Stimulated activated CD4-positive, alpha-beta T cell treated with anti-CD3 and anti-CD28 coated beads, Interleukin-2, amount 100 ng/mL, for 4 hours (primary cell): ENCODE results near the gene CREG2.

Experiments
- DNase-seq: peaks from one replicate; pipeline ENCODE4 v3.0.0-alpha.2; 2020; ENCODE audit warnings: low read depth

The CREG2 gene

DNA sequence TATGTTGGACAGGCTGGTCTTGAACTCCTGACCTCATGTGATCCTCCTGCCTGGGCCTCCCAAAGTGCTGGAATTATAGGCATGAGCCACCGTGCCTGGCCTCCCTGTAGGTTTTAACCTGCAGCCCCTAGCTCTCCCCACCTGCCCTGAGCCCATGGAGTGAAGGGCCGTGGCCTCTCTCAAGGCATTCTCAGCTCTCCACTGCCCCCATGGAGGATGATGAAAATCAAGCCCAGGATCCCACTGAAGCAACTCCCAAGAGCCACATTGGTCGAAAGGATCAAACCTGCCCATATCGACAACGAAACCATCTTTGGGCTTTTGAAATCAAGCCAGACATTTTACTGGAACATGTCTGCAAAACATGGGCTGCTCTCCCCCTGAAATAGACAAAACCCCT is 22.4 kb upstream of the CREG2 start:
- DNase-seq = no peak

GRCh38 chr2:101408925-101409324 is 21.6 kb upstream of the CREG2 start:
- DNase-seq = no peak

DNA sequence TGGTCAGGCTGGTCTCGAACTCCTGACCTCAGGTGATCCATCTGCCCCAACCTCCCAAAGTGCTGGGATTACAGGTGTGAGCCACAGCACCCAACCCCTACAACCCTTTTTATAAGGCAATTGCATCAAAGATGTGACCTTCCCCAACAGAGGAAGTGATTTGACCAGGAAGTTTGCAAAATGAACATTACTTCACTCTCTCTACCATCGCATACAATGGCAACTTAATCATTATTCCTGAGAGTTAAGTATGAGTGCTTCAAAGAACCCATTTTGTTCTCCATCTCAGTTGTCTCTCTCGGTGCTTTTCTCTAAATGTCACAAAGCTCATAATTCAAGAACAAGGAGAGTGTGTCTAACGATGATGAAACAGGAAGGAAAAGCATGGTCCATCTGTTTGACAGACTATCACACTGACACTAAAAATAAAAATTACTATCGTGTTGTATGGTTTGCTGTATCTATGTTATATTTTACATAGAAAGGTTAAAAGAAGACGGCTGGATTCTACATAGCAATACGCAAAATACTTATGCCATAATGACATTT is 18.1 kb upstream of the CREG2 start:
- DNase-seq = no peak

- DNase-seq = no peak
These were observed 16.4 kb upstream of the CREG2 start for GRCh38 chr2:101403745-101404144.

DNA sequence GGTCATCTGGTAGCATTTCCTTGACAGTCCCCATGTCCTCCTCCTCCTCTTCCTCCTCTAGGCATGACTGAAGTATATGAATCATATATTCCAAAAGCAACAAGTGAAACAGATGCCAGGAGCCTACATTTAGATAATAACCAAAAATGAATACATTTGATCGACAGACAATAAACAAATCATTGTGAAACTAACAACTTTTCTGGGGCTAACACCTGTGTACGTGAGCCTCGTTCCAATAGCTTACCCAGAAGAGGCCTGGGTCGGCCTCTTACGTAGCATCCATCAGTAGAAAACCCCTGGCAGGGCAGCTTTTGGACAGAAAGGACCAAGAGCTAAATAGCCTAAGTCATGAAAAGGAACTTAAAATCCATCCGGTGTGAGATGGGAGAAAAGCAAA is 15.3 kb upstream of the CREG2 start:
- DNase-seq = no peak

DNA sequence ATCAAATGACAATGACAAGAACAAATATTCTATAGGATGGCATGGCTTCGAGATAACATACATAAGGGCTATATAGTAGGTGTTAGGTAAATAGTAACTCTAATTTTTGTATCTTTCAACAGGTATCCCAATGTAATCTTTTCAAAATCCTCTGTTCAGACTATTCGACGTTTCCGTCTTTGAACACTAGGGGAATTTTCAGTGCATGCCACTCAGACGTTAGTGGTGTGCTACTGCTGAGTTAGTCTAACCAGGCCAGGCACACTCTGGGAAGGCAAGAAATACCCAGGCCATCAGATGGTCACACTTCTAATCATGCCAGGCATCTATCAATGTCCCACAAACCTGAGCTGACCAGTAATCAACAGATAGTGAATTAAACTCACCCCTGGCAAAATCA is 14.6 kb upstream of the CREG2 start:
- no peak for DNase-seq

GRCh38 chr2:101401326-101401665 is 14.0 kb upstream of the CREG2 start:
- DNase-seq = no peak

- DNase-seq = no peak
These were observed 13.4 kb upstream of the CREG2 start for GRCh38 chr2:101400506-101401325.

DNA sequence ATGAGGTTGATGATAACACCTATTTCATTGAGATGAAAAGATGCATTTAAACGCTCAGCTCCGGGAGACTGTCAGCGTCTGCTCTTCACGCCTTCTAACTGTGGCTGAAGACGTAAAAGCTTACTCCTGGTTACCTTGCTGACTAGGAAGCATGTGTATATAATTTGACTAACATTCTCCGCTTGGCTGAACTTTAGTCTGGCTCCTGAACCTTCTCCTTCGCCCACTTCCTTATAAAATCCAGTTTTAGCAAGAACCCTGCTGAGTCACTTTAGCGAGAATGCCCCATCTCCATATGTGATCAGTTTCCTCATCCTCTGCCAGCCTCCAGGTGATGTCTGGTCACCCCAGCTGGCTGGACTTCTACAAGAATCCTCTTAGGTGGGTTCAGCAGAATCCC is 12.7 kb upstream of the CREG2 start:
- DNase-seq = no peak

DNA sequence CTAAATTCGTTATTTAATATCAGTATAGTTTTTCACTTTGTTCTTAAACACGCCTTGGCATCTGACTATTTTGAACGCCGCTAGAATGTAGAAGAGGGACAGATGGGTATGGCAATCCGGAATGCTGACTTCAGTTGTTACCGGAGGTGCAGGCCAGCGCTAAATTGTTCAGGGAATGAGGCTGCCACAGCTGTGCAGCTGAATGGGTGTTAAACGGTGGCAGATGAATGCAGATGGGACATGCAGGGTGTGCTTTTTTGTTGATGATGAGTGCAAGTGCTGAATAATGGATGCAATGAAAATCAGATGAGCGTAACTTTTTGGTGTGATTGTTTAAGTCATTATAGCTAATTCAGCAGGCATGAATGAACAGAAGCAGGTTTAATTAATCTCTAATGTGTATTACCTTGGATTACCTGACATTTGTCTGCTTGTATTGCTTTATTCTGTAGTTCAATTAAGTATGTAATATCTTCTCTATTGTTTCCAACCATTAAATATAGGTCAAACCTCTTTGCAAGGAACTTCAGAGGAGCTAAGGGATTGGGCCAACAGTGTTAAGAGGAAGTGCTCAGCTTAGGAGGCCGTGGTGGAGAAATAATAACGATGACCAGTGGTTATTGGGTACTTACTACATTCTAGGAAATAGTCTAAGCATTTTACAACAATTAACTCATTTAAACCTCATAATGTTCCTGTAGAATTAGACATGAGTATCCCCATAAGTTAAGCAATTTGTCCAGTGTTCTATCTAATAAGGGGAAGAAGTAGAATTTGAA is 11.9 kb upstream of the CREG2 start:
- DNase-seq = no peak

DNA sequence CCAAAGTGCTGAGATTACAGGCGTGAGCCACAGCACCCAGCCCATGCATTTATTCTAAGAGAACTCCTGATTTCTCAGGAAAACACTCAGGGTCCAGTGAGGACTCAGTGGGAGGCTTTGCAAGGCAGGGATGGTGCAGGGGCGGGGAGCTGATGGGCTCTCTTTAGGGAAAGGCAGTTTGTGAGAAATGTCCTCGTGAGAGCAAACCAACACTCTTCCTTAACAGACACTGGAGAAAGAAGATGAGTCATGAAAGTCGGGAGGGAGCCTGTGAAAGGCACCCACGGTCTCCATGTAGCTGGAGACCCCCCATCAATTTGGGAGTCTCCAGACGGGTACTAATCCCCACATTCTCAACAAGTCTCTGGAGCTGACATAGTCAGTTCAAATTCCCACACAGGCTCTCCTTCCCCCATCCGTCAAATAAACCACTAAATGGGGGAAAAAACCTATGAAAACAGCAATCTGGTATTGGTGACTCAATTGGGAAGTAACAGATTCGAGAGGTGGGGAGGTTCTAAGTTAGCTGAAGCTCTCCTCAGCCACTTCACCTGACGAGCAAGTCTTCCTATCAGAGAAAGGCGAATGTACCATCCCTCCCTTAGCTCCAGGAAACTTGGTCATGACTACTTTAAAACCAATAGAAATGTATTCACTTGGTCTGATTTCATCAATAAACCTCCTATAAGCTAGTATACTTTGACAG is 11.0 kb upstream of the CREG2 start:
- no peak for DNase-seq

- no peak for DNase-seq
These were observed 9.0 kb upstream of the CREG2 start for GRCh38 chr2:101396316-101396717.

DNA sequence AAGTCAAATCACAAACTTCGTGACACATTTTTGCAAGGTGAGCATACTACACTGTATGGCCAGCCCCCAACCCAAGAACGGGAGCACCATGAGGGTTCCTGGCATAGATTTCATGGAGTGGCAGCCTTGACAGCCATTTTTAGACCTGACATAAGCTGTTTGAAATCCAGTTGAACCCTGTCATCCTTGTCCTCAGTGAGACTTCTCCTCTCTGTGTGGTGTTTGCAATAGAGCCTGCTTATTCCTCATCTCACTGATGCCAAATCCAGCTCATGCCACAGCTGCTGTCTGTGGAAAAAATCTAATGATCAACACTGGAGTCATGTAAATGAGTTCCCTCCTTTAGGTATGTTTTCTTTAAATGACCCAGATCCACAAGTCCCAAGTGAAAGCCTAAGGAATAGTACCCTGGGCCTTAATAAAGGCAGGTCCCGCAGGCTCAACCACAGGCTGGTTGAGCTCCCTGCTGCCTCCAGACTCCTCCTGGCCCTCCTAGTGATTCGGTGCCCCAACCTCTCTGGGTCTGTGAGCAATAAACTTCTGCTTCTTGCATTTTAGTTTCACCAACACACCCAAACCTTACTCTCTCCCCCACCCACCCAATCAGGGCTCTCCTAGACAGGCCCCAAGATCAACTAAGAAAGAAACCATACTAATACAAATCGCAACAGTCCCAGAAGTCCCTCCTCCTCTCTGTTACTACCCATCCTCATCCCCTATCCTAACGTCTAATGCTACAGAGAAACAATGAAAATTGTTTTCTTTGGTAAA is 8.4 kb upstream of the CREG2 start:
- DNase-seq = no peak

- DNase-seq = no peak
These were observed 929 bp upstream of the CREG2 start for GRCh38 chr2:101388232-101388631.

- DNase-seq = no peak
These were observed 628 bp downstream of the CREG2 start for GRCh38 chr2:101386599-101387150.

DNA sequence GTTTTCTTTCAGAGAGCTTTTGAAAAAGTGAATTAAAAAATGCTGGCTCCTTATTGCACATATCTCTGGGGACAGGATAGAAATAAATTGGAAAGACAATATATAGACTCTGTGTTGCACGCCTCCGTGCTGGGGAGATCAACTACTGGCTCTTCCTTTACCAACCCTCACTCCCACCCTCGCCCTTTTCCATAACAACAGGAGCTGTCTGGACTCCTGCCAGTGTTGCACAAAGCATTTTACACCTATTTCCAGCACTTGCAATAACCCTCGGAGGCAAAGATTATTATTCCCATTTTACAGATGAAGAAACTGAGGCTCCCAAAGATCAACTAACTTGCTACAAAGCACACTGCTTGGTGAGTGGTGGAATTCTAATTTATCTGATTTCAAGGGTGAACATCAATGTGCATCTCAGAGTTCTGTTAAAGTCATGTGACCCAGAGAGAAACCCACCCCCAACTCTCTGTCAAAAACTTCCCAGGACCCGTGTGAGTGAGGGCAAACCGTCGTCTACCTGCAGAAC is 4.2 kb downstream of the CREG2 start:
- DNase-seq = no peak

GRCh38 chr2:101382442-101382841 is 4.9 kb downstream of the CREG2 start:
- no peak for DNase-seq

- no peak for DNase-seq
These were observed 6.9 kb downstream of the CREG2 start for GRCh38 chr2:101380376-101380775.

- no peak for DNase-seq
These were observed 8.2 kb downstream of the CREG2 start for GRCh38 chr2:101379091-101379490.

- DNase-seq = no peak
These were observed 11.7 kb downstream of the CREG2 start for GRCh38 chr2:101375653-101376052.

DNA sequence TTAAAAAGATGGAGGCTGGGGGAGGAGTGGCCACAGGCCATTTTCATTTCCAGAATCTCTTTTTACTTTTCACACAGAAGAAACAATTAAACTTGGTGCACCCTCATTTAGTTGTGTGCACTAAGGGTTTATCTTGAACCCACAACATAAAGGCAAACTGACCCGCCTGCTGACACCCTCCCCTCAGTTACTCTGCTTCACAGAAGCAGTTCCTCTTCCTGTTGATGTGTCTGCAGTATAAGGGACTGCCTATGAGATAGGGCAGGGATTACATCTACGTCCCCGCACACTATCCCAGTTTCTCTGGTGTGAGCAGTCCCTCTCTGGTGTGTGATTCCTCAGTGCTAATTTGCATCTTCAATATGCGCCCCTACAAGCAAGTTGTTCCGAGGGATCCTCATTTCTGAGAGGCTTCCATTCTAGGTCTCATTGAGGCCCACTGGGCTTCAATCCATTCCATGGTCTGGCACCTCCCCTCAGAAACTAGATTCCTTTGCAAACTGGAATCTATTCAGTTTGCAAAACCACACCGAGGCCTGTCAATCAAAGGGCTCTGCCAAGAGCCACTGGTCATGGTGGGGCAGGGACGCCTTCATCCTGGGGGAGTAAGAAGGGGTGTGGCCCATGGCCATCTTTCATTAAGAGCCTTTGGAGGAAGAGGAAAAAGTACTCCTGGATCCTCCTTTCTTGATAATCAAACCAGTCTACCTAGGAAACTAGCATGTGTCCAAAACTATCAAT is 12.3 kb downstream of the CREG2 start:
- DNase-seq = no peak
